HG02759 (cell line): ENCODE data around the gene OTX2.

ENCODE experiments used
- ATAC-seq: cut with Tn5 transposase; IDR thresholded peaks from one replicate; pipeline ENCODE4 v1.9.1; 2021; ENCODE audit warnings: mild to moderate bottlenecking, moderate library complexity; ENCODE audit not compliant: unreplicated experiment

OTX2 gene

GRCh38 chr14:56810147-56810719, at the start of gene OTX2:
Gene OTX2 (minus strand): TSS chr14:56810479. CDS start chr14:56805456, 5,023 bp downstream.
- no peak for ATAC-seq

GRCh38 chr14:56858422-56858821, 48.1 kb upstream of the OTX2 start:
- no peak for ATAC-seq

- ATAC-seq: no peak
These were observed 46.9 kb upstream of the OTX2 start for GRCh38 chr14:56857216-56857615.

DNA sequence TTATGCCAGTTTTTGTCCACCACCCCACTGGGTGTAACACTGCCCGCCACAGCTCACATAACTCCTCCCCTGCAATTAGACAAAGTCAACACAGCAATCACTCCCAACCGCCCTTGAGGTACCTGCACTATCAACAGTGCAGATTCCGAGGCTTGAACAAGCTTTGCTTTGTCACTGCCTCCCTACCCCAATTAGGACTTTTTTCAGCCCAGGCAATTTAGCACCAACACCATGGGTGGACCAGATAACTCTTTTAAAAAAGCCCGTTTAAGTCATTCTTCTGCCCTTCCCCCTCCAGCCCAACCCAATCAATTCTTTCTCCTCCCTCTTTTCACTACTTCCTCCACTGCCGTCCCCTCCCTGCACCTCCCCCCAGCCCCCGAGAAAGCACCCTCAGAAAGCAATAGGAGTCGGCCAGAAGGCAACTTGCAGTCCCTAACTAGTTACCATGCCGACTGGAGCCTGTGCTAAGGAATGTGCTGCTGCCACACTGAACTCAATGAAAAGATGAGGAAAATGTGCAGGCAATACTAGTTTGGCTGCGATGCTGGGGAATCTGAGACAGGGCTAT, 45.7 kb upstream of the OTX2 start:
- no peak for ATAC-seq

DNA sequence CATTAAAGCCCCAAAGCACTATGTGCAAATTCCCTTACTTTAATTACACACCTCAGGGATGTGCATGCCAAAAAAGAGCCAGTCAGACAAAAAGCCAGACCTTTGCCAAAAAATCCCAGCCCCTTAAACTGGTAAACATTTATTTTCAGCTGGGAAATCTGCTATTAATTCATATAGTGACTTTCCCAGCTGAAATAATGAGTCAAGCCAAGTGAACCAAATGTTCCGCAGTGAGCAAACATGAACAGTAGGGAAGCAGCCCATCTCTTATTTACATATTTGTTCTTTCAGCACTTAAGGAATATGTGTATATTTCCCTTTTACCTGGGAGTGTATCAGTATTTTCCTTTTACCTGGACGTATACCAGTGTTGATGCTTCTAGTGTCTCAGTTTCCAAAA, 44.0 kb upstream of the OTX2 start:
- ATAC-seq: no peak

DNA sequence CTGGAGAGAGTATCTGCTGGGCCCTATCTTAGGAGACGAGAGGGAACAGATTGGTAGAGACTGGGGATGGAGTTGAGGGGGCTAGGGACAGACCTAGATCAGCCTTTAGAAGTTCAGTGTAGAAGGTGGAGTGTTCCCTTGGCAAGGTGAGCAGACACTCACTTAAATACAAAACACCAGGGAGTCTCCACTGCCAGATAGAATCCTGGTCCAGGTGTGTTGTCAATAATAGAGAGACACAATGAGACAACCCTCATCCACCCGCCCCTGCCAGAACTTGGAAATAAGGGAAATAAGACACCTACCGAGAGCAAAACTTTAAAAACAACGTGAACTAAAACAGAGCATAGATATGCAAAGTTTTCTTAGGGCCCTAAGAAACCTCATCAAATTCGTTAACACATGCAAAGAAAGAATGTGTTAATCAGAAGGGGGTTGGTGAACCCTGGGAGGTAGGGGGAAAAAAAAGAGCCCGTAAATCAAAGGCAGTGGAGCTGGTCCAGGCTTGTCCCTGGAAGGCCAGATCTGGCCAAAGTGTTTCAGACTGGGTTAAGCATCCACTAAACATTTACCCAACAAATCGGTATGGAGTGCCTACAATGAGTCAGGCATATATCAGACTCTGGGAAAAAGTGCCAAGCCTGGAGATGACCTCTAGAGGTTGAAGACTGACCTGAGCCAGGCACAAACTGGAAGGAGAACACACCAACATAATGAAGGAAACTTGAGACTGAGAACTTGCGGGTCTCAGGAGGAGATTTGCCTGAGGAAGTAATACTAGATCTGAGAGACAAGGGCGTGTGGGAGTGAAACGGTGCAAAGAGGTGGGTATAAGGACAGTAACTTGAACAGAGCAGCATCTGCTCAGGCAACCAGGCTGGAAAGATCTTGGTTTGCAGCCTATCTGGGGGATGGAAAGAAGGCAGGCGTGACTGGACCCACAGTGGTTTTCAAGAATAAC, 37.0 kb upstream of the OTX2 start:
- ATAC-seq: no peak

GRCh38 chr14:56844406-56845002, 34.2 kb upstream of the OTX2 start:
- no peak for ATAC-seq

DNA sequence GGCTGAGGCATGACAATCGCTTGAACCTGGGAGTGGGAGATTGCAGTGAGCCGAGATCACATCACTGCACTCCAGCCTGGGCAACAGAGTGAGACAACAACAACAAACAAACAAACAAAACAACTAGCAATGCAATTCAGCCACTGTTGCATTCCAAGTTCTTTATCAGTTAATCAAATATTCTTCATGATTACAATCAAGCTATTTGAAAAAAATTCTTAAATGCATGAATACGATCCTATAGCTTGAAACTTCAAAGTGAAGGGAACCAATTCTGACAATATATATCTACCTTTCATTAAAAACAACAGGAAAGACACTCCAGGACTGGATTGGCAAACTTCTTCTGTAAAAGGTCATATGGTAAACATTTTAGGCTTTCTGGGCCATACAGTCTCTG, 31.3 kb upstream of the OTX2 start:
- no peak for ATAC-seq

DNA sequence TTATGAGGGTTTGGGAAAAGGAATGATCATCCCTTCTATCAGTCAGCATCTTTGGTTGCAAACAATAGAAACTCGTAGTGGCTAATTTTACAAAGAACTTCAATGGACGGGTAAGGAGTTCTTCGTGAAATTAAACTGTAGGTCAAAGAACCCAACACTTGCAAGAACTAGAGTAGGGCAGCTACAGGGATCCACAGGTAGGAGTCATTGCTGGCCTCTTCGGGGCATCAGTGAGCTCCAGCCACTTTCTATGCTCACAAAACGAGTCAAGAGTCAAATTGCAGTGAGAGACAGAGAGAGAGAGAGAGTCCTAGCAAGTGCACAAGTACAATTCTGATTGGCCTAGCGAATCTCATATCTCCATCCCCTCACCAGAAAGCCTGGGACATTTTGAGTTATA, 29.9 kb upstream of the OTX2 start:
- ATAC-seq: no peak

- ATAC-seq: no peak
These were observed 18.9 kb upstream of the OTX2 start for GRCh38 chr14:56829151-56829550.

DNA sequence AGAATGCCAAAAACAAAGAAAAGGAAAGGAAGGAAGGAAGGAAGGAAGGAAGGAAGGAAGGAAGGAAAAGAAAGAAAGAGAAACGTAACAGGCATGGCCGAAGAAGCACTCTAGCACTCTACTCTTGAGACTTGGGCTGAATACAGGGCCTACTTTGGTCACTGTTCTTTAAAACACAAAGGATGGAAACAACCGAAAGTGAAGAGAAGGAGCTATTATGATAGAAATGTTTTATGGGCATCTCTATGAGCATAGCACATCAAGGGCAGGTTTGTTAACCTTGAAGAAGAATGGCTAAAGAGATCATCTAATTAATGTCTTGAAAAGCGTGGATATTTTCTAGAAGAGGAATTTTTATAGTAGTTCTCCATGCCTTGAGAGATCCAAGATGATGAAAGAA, 15.9 kb upstream of the OTX2 start:
- no peak for ATAC-seq

GRCh38 chr14:56821805-56822610, 11.7 kb upstream of the OTX2 start:
- ATAC-seq: no peak

DNA sequence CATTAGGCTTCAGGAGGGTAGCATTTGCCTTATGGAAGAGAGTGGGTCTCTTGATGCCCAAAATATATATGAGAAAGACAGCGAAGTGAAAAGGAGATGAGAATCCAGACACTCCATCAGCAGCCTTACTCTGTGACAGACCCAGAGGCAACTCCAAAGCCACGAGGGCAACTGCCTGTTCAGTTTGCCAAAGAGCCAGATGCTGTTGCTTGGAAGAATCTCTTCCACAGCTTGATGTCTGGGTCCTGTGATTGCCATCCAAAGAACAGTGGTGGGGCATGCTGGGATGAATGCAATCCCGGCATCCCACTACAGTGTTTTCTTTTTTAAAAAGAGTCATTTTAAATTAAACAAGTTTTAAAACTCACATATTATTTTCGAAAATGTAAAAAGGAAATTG, 10.9 kb upstream of the OTX2 start:
- ATAC-seq: no peak

- no peak for ATAC-seq
These were observed 7.2 kb upstream of the OTX2 start for GRCh38 chr14:56817396-56817921.

GRCh38 chr14:56816574-56817391, 6.5 kb upstream of the OTX2 start:
- no peak for ATAC-seq

GRCh38 chr14:56815745-56816144, 5.5 kb upstream of the OTX2 start:
- no peak for ATAC-seq

DNA sequence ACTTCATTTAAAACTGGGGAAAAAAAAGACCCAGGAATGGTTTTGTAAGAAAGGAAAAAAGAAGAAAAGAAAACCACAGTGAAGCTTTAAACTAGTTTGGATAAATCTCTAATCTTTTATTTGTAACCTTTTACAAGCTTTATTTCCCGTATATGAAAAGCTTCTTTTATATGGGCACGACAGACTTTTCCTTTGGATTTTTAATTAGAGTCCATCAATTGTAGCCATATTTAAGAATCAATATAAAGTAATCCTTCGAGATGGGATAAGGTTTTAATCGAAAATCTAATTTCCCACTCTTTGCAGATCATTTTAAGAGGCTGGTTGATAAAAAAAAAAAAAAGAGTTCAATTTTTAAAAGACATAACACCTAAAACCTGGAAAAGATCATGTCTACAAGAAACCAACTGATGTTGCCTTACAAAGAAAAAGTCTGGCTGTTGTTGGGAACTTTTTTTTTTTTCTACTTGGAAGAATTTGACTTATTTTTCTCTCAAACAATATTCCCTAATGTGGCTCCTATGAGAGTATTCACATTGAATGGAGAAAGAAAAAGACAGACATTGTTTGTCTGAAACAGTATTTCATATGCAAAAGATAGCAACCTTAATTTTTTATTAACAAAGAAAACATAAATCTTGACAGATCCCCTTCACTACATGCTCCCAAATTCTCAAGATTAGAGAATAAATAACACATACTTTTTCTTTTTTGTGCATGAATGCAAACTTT, 4.9 kb upstream of the OTX2 start:
- no peak for ATAC-seq

DNA sequence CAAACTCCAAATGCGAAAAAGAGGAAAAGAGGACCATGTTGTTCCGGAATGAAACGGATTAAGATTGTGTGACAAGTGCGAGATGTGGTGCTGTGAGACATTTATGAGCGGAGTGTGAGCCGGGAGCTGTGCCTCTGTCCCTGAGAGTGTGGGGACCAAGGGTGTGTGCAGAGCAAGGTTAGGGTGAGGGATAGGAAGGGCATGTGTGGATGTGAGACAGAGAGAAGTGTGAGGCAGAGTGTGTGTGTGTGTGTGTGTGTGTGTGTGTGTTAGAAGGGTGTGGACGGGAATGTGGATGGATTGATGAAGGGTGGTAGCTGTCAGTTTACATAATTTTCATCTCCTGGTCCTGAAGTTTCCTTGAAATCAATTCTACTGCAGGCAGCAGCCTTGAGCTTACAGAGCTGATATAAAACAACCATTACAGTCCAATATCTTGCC, 4.3 kb upstream of the OTX2 start:
- no peak for ATAC-seq

DNA sequence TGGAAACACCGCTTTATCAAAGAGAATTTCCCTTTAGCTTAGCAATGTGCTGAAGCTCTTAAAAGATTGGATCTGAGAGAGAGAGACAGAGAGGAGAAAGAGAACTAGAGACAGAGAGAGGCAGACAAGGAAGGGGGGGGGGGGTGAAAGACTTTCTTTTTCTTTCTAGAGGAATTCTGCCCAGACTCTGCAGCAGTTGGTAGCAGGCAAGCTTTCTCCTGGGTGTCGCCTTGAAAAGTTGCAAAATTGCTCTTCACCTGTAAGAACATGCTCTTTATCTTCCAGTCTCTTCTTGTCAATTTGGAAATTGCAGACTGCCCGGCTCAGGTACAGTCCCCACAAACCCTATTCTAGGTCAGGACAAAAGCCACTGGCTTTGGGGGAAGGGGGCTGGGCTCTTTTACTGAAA, 2.9 kb upstream of the OTX2 start:
- no peak for ATAC-seq
